MV-4-11 (cell line): ENCODE results near the gene ABHD17B.

Experiments used
- DNase-seq: peaks from one replicate; lab custom pipeline; 2025; lab: John Stamatoyannopoulos, UW

ABHD17B gene

DNA sequence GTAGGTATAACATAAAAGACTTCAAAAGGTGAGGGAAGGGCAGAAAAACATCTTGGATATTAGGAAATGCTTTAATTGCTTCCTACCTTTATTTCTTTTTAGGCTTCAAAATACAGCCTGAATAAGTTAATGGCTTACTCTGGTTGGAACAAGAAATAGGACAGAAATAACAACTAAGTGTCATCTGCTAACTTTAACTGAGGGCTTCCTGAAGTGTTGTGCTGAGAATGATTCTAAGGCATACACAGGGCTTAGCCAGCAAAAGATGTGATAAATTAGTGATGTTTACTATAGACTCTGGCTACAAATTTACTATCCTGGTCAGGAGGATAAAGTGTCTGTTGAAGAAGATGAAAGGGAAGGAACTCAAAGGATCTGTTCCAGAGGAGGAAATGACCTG, 34.2 kb downstream of the ABHD17B start:
- no peak for DNase-seq

DNA sequence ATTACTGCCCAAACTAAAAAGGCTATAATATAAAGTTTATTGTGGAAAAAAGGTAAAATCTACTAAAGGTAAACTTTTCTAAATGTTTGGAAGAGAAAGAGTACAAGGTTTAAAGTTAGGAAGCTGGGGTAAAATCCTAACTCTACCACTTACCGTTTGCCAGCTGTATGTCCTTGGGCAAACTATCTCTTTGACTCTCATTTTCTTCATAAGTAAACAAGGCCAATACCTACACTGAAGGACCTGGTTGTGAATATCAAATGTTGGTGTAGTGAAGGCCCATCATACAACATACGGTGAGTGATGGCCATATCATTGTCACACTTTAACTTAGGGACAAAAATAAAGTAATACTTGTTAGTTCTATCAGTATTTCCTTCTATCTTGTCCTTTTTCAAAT, 34.9 kb downstream of the ABHD17B start:
- no peak for DNase-seq

DNA sequence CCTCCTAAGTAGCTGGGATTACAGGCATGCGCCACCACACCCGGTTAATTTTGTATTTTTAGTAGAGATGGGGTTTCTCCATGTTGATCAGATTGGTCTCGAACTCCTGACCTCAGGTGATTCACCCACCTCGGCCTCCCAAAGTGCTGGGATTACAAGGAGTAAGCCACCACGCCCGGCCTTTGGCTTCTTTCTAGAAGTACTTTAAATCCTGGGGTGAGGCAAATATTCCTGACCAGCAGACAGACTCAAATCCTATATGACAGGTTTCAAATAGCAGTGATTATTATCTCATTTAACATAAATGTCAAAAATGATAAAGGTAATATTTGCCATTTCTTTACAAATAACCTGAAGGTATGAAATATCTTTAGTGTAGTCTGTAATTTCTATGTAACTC, 35.6 kb downstream of the ABHD17B start:
- no peak for DNase-seq

DNA sequence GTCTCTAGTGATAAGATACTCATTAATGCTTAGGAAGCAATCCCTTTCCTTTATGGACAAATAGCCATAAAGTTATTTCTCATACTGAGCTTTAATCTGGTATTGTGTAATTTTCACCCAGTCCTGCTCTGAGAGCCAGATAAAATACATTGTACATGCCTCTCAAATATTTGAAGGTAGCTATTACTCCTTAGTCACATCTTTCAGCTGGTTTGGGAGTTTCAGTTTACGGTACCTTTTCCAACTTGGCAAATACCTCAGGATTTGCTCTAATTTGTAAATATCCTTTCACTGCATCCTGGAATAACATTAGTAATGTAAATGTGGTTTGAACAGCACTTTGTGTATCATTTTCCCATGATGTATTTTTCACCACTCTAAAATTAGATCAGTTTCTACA, 47.4 kb downstream of the ABHD17B start:
- DNase-seq = no peak

DNA sequence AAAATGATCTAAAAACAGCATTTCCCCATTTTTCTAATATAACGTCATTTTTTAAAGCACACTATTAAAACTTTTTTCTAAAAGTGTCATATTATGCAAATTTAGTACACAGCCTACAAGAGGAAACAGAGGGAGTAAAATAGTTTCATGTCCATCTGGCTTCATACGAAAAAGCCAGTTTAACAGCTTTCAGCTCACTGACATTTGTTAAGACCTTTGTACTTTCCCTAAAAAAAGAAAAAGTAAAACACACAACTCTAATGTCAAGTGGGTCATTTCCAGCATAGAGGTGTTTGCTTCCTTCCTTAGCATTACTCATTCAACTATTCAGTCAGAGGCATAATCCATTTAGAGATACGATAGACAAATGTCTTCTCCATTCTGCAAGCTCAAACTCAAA, 49.4 kb downstream of the ABHD17B start:
- DNase-seq = no peak

DNA sequence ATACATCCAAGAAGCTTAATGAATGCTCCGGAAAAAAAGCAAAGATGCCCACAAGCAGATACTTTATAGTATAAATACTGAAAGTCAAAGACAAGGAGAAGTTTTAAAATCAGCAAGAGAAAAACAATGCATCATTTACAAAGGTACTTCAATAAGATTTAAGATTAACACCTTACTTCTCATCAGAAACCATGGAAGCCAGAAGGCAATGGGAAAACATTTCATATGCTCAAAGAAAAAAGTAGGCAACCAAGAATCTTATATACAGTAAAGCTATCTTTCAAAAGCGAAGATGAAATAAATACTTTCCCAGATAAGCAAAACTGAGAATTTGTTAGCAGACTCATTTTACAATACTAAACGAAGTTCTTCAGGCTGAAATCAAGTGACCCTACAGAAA, 51.1 kb downstream of the ABHD17B start:
- no peak for DNase-seq

DNA sequence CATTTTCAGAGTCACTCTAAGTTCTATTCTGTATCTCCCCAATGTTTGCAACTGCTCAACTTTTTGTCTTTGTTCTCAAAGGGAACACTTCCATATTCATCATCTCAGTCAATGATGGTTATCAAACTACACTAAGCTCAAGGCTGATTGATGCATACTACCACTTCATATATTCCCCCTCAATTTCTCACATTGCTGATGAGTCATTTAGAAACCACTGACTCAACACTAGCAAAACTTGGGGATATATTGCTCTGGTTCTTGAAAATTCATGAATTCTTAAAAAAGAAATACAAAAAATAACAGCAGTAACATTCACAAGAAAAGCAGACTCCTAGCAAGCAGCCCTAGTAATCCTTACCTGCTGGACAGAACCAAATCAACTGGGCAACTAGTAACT, 52.2 kb downstream of the ABHD17B start:
- DNase-seq = peak; percentile 52

DNA sequence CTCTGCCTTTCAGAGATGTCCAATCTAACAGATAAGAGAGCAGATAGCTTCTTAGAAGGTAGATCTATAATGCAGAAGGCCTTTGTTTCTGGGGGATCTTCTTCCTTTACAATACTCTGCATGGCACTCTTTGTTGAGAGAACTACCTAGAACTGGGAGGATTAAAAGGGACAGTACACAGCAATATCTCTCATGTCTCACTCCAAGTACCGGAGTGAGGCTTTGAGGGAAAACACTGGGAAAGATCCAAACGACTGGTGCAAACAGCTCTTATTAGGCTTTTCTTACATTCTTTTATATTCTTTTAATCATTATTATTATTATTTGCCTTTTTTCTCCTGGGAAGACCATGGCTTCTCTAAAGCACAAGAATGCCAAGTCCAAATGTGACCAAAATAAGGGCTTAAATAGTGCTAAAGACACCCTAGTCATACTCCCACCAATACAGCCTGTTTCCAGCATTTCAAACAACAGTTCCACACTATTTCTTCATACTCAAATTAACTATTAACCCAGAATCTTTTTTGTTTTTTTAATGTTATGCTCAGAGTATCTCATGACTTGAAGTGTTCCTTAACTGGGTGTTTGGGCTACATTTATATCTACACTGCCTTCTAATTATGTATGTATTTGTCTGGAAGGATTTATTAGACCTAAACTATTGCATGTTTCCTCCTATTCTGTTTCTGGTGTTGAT, 52.7 kb downstream of the ABHD17B start:
- no peak for DNase-seq

DNA sequence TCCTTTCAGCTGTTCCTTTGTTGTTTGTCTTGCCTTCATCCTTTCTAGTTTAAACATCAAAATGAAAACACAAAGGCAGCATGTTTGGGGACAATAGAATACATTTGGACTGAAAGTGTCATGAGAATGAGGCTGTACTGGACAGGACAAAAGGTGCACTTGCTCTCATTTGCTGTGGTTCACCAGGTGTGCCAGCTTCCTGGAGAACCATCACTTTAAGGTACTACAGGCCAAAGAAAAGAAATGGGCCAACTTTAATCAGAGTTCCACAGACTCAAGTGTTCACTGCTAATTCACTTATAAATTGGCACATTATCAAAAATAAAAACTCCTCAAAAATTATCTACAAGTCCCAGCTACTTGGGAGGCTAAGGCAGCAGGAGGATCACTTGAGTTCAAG, 53.8 kb downstream of the ABHD17B start:
- no peak for DNase-seq

DNA sequence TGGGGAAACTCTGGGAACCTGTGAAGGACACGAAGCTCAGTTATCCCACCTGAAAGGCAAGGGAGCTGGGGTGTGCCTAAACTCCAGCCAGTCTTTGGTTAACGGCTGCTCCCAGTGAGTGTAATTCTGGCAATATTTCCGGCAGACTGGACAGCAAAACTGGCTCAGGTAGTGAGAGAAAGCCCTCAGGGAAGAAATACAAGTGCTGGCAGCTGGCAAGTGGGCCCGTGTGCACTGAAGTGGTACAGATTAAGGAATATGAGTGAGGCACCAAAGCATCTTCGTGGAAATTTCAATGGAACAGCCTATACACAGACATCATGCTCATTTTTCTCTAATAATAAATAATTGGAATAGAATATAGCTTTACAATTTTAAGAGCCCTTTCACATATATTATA, 56.2 kb downstream of the ABHD17B start:
- DNase-seq = no peak

DNA sequence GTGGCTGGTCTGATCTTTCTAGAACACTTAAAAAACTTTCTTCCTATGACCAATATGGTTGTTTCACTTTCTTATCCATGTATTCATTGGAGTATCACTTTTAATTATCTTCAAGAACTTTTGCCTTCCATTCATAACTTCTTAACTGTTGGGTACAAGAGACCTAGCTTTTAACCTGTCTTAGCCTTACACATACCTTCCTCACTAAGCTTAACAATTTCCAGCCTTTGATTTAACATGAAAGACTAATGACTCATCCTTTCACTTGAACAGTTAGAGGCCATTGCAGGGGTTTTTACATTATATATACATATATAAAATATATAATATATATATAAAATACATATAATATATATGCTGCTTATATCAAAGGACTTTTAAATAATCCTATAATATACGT, 57.9 kb downstream of the ABHD17B start:
- no peak for DNase-seq

DNA sequence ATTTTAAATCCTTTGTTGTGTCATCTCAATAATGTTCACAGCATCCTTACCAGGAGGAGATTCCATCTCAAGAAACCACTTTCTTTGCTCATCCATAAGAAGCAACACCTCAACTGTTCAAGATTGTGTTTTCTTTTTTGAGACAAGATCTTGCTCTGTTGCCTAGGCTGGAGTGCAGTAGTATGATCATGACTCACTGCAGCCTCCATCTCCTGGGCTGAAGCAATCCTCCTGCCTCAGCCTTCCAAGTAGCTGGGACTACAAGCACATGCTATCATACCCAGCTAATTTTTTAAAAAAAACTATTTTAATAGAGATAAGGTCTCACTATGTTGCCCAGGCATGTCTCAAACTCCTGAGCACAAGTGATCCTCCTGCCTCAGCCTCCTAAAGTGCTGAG, 60.0 kb downstream of the ABHD17B start:
- DNase-seq = no peak

DNA sequence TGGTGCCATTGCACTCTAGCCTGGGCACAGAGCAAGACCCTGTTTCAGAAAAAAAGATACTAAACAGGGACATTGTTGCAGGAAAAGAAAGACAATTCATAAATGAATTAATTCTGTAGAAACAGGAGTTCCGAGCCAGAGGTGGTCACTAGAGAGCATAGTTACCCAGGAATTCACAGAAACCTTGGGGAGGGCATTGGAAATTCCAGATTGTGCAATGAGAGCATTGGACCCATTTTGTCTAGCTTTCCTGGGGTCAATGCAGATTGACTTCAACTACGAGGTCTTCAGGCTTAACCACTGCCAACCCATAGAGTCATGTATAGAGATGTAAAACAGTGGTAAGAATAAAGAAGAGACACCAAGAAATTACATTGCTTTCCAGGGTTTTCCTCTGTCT, 63.1 kb downstream of the ABHD17B start:
- no peak for DNase-seq

DNA sequence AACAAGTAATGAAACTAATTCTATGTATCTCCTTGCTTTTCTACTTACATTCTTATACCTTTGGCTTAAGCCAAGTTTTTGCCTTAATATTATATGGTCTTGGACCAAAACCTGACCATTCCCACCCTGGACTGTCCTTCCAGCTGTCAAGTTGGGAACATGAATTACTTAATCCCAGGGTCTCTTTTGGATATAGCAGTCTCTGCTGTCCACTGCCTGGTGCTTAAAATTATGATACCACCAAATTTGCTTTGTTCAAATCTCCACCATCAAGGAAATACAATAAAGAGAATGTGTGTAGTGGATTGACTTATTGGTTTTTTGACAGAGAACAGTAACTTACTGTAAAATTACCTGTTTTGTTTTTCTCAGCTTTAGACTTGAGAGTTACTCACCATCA, 66.2 kb downstream of the ABHD17B start:
- no peak for DNase-seq

DNA sequence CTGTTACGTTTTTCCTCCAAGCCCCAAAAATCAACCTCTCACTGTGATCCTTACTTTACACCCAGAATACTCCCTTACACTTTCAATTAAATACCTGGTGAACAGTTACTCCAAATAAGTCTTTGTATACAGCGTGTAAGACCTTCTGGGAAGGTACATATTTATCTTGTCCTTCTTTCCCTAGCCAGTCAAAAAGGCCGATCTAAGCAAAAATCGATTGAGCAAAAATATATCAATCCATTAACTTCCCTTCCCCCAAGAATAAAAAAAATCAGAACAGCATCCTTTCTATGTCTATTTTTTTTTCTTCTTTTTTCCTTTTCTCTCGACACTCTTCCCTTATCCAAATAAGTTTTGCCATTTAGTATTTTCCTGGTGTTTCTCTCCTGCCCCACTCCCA, 71.3 kb downstream of the ABHD17B start:
- no peak for DNase-seq

DNA sequence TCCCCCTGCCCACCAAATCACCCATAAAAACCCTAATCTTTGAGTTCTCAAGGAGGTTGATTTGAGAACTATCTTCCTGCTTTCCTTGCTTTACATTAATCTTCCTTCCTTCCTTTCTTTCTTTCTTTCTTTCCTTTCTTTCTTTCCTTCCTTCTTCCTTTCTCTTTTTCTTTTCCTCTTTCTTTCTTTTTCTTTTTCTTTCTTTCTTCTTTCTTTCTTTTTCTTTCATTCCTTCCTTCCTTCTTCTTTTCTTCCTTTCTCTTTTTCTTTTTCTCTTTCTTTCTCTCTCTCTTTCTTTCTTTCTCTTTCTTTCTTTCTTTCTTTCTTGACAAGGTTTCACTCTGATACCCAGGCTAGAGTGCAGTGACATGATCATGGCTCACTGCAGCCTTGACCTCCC, 75.4 kb downstream of the ABHD17B start:
- no peak for DNase-seq

DNA sequence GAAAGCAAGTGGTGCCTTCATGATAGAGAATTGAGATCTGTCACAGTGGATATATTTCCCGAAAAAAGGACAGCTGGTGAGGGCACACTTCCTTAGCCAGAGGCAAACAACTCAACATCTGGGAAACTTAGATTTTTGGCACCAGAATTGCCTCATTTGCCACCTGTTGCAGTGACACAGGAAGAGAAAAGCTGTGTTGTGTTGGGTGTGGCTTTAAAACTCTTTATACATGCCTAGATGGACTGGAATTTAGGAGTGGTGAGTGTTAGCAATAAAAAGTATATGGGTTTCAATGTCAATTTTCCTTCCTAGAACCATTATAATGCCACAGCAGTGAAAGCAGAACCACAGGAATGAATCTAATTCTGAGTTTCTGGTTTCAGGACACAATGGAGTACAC, 80.1 kb downstream of the ABHD17B start:
- DNase-seq = peak; percentile 52

DNA sequence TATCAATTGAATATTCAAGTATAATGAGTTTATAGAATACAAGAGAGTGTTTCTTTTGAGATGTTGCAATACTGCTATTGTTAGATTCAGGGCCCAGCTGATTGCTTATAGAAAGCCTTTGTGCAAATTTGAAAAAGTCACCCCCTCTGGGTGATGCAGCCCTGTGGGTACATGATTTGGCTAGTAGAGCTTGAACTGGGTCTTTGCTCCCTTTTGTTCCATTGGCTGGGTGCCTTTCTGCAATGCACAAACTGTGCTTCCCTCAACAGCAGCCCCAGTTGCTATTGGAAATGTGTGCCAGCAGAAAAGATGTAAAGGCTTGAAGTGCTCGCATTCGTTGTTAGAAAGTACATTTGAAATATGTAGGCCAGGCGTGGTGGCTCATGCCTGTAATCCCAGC, 80.8 kb downstream of the ABHD17B start:
- no peak for DNase-seq

DNA sequence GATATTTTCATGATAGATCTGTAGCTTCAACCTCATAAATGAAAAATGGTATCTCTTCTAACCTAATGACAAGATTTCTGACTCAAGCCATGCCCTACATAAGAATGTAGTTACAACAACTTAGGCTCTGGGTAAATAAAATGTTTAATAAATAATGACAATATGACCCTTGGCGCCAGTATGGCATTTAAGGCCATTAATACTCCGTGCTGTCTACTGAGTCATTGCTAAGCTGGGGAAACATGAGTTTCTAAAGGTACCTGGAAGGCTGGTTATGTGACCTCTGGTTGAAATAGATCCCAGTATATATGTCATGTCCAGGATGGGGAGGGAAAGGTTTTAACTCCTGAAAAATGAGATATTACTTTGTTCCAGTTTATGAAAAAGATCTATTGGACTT, 84.7 kb downstream of the ABHD17B start:
- DNase-seq = no peak

DNA sequence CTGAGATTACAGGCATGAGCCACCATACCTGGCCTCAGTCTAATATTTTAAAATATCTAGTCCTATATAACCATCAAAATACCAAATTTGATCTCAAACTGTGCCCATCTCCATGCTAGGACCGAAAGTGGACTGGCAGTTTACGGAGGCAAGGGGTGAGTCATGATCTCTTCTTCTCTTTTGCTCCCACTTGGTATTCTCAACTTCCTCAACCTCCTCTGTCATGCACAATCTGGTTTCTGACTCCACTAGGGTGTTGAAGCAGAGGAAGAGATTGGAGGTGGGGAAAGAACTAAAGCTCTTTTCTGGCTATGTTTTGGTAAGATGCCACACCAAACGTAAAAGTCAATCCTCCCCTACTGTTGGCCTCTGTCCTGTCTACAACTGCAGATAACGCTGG, 86.7 kb downstream of the ABHD17B start:
- DNase-seq = peak; percentile 41

DNA sequence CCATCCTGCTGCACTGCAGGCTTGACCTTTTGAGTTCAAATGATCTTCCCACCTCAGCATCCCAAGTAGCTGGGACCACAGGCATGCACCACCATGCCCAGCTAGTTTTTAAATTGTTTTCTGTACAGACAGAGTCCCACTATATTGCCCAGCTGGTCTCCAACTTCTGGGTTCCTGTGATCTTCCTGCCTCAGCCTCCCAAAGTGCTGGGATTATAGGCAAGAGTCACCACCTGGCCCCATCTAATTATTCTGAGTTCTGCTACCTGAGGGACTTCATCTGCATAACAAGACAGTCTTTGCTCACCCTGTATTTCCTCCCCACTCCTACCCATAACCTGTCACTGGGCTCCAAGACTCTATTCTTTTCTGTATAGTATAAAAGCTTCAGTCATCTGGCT, 88.1 kb downstream of the ABHD17B start:
- DNase-seq = no peak

DNA sequence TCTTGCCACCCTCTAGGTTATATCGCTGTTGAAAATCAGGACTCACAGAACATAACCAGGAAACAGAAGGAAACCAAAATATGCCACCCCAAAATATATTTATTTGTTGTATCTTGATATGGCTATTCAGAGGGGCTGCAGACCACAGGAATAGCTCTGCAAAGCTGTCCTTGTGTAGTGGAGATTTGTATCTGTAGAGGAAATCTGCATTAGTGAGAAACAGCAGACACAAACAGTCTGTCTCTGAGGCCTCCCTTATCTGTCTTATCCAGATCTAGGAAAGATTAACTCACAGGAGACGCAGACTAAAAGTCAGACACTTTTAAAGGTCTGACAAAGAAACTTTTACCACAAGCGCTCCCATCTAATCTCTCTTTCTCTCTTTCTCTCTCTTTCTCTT, 88.5 kb downstream of the ABHD17B start:
- no peak for DNase-seq

DNA sequence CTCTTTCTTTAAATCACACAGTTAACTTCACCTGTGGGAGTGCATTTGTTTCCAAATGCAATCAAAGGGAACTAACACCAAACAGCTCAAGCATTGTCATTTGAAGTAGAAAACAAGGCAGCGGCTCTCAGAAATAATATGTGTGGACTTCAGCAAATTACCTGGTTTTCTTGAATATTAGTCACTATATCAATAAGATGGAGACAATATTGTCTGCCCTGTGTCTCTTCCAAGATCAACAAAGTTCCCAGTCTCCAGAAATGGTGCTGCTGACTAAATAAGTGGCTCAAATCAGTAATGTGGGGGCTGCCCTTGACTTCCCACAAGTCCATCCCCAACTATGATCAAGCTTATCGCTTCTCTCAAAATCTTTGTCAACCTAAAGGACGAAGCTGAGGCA, 89.6 kb downstream of the ABHD17B start:
- DNase-seq = no peak

DNA sequence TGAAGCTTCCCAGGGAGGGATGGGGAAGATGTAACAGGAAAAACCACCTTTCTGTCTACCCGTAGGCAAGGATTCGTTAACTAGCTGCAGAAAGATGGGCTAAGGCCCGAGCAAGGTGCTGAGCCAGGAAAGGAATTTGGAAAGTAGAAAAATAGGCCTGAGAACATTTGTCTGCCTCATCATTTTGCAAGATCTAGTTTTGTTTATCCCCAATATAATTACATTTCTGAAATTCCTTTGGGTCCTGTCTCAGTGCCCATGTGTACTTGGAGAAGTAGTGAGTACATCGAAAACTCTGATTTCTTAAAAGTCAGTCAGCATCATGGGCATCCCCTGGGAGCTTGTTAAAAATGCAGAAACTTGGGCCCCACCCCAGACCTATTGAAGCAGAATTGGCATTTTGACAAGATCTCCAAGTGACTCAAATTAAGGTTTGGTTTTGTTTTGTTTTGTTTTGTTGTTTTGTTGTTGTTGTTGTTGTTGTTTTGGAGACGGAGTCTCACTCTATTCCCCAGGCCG, 90.5 kb downstream of the ABHD17B start:
- DNase-seq = no peak
